PC-3 (cell line): ENCODE results near the gene SPHK1.

Experiments used
- CTCF ChIP-seq: fragments of 300-600 bp; sonication (generic); conservative IDR thresholded peaks from 2 replicates; pipeline ENCODE4 v1.5.1; 2017; ENCODE audit warnings: antibody characterized with exemption, low read depth, mild to moderate bottlenecking, low read length
- EZH2 ChIP-seq: fragments of 300-600 bp; sonication (generic); IDR thresholded peaks from one replicate; pipeline ENCODE4 v1.6.1; 2017; ENCODE audit warnings: antibody characterized with exemption, mild to moderate bottlenecking, low read length; ENCODE audit not compliant: unreplicated experiment

GRCh38 chr17:76404976-76405563 is 20.7 kb downstream of the SPHK1 start:
- TF ChIP-seq CTCF (no peak), EZH2 (no peak)
